H9 (cell line): ENCODE data around the gene TBC1D1. TPM values are rescaled to one million over a fixed set of nuclear protein-coding genes. Genes with fewer than 3 reads are reported as not detected.

ENCODE experiments used
- DNase-seq: peaks from one replicate; pipeline ENCODE4 v3.0.0-alpha.2; 2017
- H2AFZ ChIP-seq: one replicate; pipeline ENCODE4 v1.6.1; 2013; ENCODE audit warnings: mild to moderate bottlenecking, low read length, control low read depth, moderate library complexity
- H2AK5ac ChIP-seq: 2 replicates; pipeline ENCODE4 v1.6.1; 2013; ENCODE audit warnings: low read length, control low read depth, mixed read lengths; ENCODE audit not compliant: insufficient read length
- H2BK120ac ChIP-seq: one replicate; pipeline ENCODE4 v1.6.1; 2013; ENCODE audit warnings: low read depth, mild to moderate bottlenecking, low read length, control low read depth, inconsistent platforms; ENCODE audit not compliant: poor library complexity, severe bottlenecking
- H2BK12ac ChIP-seq: 2 replicates; pipeline ENCODE4 v1.6.1; 2013; ENCODE audit warnings: low read length, control low read depth, mixed read lengths, low read depth; ENCODE audit not compliant: insufficient read length
- H2BK15ac ChIP-seq: 2 replicates; pipeline ENCODE4 v1.6.1; 2013; ENCODE audit warnings: low read depth, low read length, control low read depth
- H2BK20ac ChIP-seq: one replicate; pipeline ENCODE4 v1.6.1; 2013; ENCODE audit warnings: low read depth, mild to moderate bottlenecking, low read length, control low read depth, inconsistent platforms; ENCODE audit not compliant: poor library complexity, severe bottlenecking
- H2BK5ac ChIP-seq: 2 replicates; pipeline ENCODE4 v1.6.1; 2013; ENCODE audit warnings: low read length, control low read depth, mixed read lengths; ENCODE audit not compliant: insufficient read length
- H3K14ac ChIP-seq: 2 replicates; pipeline ENCODE4 v1.6.1; 2013; ENCODE audit warnings: low read length, control low read depth; ENCODE audit not compliant: insufficient read depth
- H3K18ac ChIP-seq: 2 replicates; pipeline ENCODE4 v1.6.1; 2013; ENCODE audit warnings: low read depth, mild to moderate bottlenecking, mixed read lengths, low read length, control low read depth; ENCODE audit not compliant: insufficient read length
- H3K23ac ChIP-seq: 2 replicates; pipeline ENCODE4 v1.6.1; 2013; ENCODE audit warnings: low read length, control low read depth, mixed read lengths, low read depth; ENCODE audit not compliant: insufficient read length
- H3K23me2 ChIP-seq: 2 replicates; pipeline ENCODE4 v1.6.1; 2013; ENCODE audit warnings: low read depth, mild to moderate bottlenecking, mixed read lengths, low read length, control low read depth; ENCODE audit not compliant: insufficient read length, poor library complexity, severe bottlenecking
- H3K27ac ChIP-seq: 2 replicates; pipeline ENCODE4 v1.5.1; 2013; ENCODE audit warnings: low read length, control low read depth, mixed read lengths, low read depth; ENCODE audit not compliant: insufficient read length
- H3K27me3 ChIP-seq: 2 replicates; pipeline ENCODE4 v1.6.1; 2013; ENCODE audit warnings: low read length, control low read depth, inconsistent platforms; ENCODE audit not compliant: insufficient read depth
- H3K4ac ChIP-seq: 2 replicates; pipeline ENCODE4 v1.6.1; 2013; ENCODE audit warnings: low read depth, mild to moderate bottlenecking, control low read depth, inconsistent platforms, low read length, moderate library complexity
- H3K4me1 ChIP-seq: 2 replicates; pipeline ENCODE4 v1.6.1; 2013; ENCODE audit warnings: low read length, control low read depth, inconsistent platforms; ENCODE audit not compliant: insufficient read depth
- H3K4me2 ChIP-seq: 2 replicates; pipeline ENCODE4 v1.6.1; 2013; ENCODE audit warnings: low read length, control low read depth, mixed read lengths; ENCODE audit not compliant: insufficient read length, insufficient read depth
- H3K56ac ChIP-seq: 2 replicates; pipeline ENCODE4 v1.6.1; 2013; ENCODE audit warnings: low read depth, mild to moderate bottlenecking, mixed read lengths, low read length, control low read depth; ENCODE audit not compliant: insufficient read length
- H3K79me1 ChIP-seq: 2 replicates; pipeline ENCODE4 v1.6.1; 2013; ENCODE audit warnings: low read depth, mild to moderate bottlenecking, moderate library complexity, low read length, control low read depth, inconsistent platforms; ENCODE audit not compliant: insufficient read depth, poor library complexity, severe bottlenecking
- H3K79me2 ChIP-seq: 2 replicates; pipeline ENCODE4 v1.6.1; 2013; ENCODE audit warnings: low read length, control low read depth, inconsistent platforms; ENCODE audit not compliant: insufficient read depth
- H3K9ac ChIP-seq: 2 replicates; pipeline ENCODE4 v1.6.1; 2013; ENCODE audit warnings: low read length, control low read depth, mixed read lengths; ENCODE audit not compliant: insufficient read length; ENCODE audit errors: extremely low read depth
- H3K9me3 ChIP-seq: one replicate; pipeline ENCODE4 v1.6.1; 2013; ENCODE audit warnings: low read depth, low read length, inconsistent platforms; ENCODE audit not compliant: control insufficient read depth
- H3T11ph ChIP-seq: one replicate; pipeline ENCODE4 v1.6.1; 2013; ENCODE audit warnings: mild to moderate bottlenecking, low read length, control low read depth, inconsistent platforms
- H4K20me1 ChIP-seq: one replicate; pipeline ENCODE4 v1.6.1; 2013; ENCODE audit not compliant: control insufficient read depth, insufficient read length, insufficient read depth
- H4K5ac ChIP-seq: 2 replicates; pipeline ENCODE4 v1.6.1; 2013; ENCODE audit warnings: low read depth, mild to moderate bottlenecking, mixed read lengths, low read length, control low read depth; ENCODE audit not compliant: insufficient read length
- H4K8ac ChIP-seq: replicated peaks from 2 replicates; pipeline ENCODE4 v1.6.1; 2013; ENCODE audit warnings: low read length, control low read depth, mixed read lengths, low read depth; ENCODE audit not compliant: insufficient read length
- H4K91ac ChIP-seq: 2 replicates; pipeline ENCODE4 v1.6.1; 2013; ENCODE audit warnings: low read depth, mild to moderate bottlenecking, moderate library complexity, mixed read lengths, low read length, control low read depth; ENCODE audit not compliant: insufficient read length
- H3K27ac Mint-ChIP-seq, 3 experiments: 2 replicates in 2 of 3; 3 replicates in 1 of 3; pipeline ENCODE4 v1.8.0; 2020 to 2021; ENCODE audit warnings: mixed read lengths in 3 of 3, mild to moderate bottlenecking in 1 of 3, moderate library complexity in 1 of 3
- H3K27me3 Mint-ChIP-seq: 2 replicates; pipeline ENCODE4 v1.8.0; 2021; ENCODE audit warnings: low read depth, mild to moderate bottlenecking, moderate library complexity, mixed read lengths
- H3K36me3 Mint-ChIP-seq, 3 experiments: 2 replicates in 2 of 3; 3 replicates in 1 of 3; pipeline ENCODE4 v1.8.0; 2020 to 2021; ENCODE audit warnings: low read depth in 3 of 3, mixed read lengths in 3 of 3; ENCODE audit not compliant: insufficient read depth in 1 of 3
- H3K4me1 Mint-ChIP-seq, 2 experiments: 2 replicates each; pipeline ENCODE4 v1.8.0; 2020; ENCODE audit warnings: mixed read lengths in 2 of 2
- H3K4me3 Mint-ChIP-seq, 2 experiments: 2 replicates in 1 of 2; 3 replicates in 1 of 2; pipeline ENCODE4 v1.8.0; 2020 to 2021; ENCODE audit warnings: mild to moderate bottlenecking in 2 of 2, mixed read lengths in 2 of 2, moderate library complexity in 1 of 2
- H3K9me3 Mint-ChIP-seq, 2 experiments: 2 replicates in 1 of 2; 3 replicates in 1 of 2; pipeline ENCODE4 v1.8.0; 2020; ENCODE audit warnings: mild to moderate bottlenecking in 2 of 2, mixed read lengths in 2 of 2, moderate library complexity in 1 of 2
- WGBS: extraction: QIAGEN DNeasy Blood & Tissue Kit; methylation state at CpG from one replicate; pipeline ENCODE4 v1.1.7; 2013; ENCODE audit warnings: missing lambda C conversion rate, low lambda C conversion rate, mixed read lengths; ENCODE audit not compliant: insufficient read length; ENCODE audit errors: extremely low coverage; 5-methylcytosine and 5-hydroxymethylcytosine counted together
- total RNA-seq: library from RNA; stranded (reverse); gene quantifications from 2 replicates; pipeline ENCODE4 v1.2.1, GENCODE V29; 2021
- TF ChIP-seq, protein P1 (sequence below): fragments of 200-600 bp; sonication (generic); conservative IDR thresholded peaks from 3 replicates; pipeline ENCODE4 v1.8.0; 2021; ENCODE audit warnings: antibody characterized with exemption, mild to moderate bottlenecking

TBC1D1 gene
- total RNA-seq, 1 experiment from 2014 or later = 109 TPM

DNA sequence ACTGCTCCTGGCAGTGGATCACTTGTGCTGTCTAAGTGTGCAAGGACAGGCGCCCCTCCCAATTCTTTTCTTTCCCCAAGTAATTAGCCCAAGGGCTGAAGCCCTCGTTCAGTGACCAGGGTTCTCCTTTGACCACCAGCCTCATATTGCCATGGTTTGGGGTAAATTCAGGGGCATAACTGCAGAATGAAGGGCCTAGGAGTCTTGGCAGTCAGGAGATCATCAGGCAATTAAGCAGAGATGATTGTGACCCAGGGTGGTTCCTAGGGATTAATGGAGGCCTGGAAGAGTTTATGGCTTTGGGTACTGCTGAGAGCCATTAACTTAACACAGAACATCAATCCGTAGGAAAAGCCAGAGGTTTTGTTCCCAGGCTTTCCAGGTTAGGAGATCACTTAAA is 240.0 kb downstream of the TBC1D1 start:
- Histone ChIP-seq H2BK20ac (no peak overlapping the region), H3K27ac (no peak overlapping the region), H3K23ac (no peak overlapping the region), H3K4ac (no peak overlapping the region), H4K8ac (no peak overlapping the region), H3K9me3 (no peaks in the 10 kb centered on the region), H2BK120ac (no peak overlapping the region), H3K79me2 (no peaks in the 10 kb centered on the region), H3K27me3 (peaks cover 15% of the 10 kb centered on the region; the same call in 1 of the 2 replicates), H2BK5ac (no peak overlapping the region), H2AFZ (no peak overlapping the region), H3K14ac (no peak overlapping the region), H3K56ac (no peak overlapping the region), H3K4me1 (no peaks in the 10 kb centered on the region; the same call in none of the 2 replicates), H3K4me2 (no peak overlapping the region), H3K79me1 (no peaks in the 10 kb centered on the region), H3T11ph (no peak overlapping the region), H4K5ac (no peak overlapping the region), H4K20me1 (no peaks in the 10 kb centered on the region), H4K91ac (no peak overlapping the region), H2BK12ac (no peak overlapping the region), H2AK5ac (no peak overlapping the region), H3K23me2 (no peaks in the 10 kb centered on the region), H2BK15ac (no peak overlapping the region), H3K9ac (no peak overlapping the region), H3K18ac (no peak overlapping the region)
- Mint-ChIP-seq H3K27me3 (peaks cover 77% of the 10 kb centered on the region), H3K27ac (peak overlapping the region in 1 of 3 experiments; percentile 82; a peak in 1 of 7 replicates), H3K4me3 (no peak overlapping the region), H3K9me3 (no peaks in the 10 kb centered on the region; a peak in 1 of 5 replicates), H3K36me3 (peaks cover 14 to 39% (median 32%) of the 10 kb centered on the region in 3 experiments), H3K4me1 (peaks cover 41 to 51% of the 10 kb centered on the region in 2 experiments)
- no CpG with 5 or more reads among the region's 3 CpGs for WGBS
- DNase-seq = no peak
- TF ChIP-seq, protein P1, sequence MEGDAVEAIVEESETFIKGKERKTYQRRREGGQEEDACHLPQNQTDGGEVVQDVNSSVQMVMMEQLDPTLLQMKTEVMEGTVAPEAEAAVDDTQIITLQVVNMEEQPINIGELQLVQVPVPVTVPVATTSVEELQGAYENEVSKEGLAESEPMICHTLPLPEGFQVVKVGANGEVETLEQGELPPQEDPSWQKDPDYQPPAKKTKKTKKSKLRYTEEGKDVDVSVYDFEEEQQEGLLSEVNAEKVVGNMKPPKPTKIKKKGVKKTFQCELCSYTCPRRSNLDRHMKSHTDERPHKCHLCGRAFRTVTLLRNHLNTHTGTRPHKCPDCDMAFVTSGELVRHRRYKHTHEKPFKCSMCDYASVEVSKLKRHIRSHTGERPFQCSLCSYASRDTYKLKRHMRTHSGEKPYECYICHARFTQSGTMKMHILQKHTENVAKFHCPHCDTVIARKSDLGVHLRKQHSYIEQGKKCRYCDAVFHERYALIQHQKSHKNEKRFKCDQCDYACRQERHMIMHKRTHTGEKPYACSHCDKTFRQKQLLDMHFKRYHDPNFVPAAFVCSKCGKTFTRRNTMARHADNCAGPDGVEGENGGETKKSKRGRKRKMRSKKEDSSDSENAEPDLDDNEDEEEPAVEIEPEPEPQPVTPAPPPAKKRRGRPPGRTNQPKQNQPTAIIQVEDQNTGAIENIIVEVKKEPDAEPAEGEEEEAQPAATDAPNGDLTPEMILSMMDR = no peak
